ENCODE measurements around the gene AGAP2.

AGAP2 gene

GRCh38 chr12:57737467-57738460 lies 778 bp downstream of the AGAP2 start:
- H3K27me3 Mint-ChIP-seq: no peaks in the 10 kb centered on the region
- H3K4me3 Mint-ChIP-seq: no peak overlapping the region
- H3K27ac Mint-ChIP-seq: no peak overlapping the region
- H3K9me3 Mint-ChIP-seq: no peaks in the 10 kb centered on the region
- peak; percentile 30 for ATAC-seq
- no peak for DNase-seq
- H3K4me1 Mint-ChIP-seq: peaks cover 54% of the 10 kb centered on the region

- H3K27ac Mint-ChIP-seq: peak overlapping the region; percentile 72 to 96
- no peak for ATAC-seq
- no peak overlapping the region for H3K4me3 Mint-ChIP-seq
- peaks cover 47% of the 10 kb centered on the region for H3K4me1 Mint-ChIP-seq
- H3K27me3 Mint-ChIP-seq: no peaks in the 10 kb centered on the region
- no peaks in the 10 kb centered on the region for H3K9me3 Mint-ChIP-seq
- no peak for DNase-seq
Measured at GRCh38 chr12:57736741-57737466, 1.6 kb downstream of the AGAP2 start.

- ATAC-seq (no peak), DNase-seq (no peak)
- peak overlapping the region; percentile 72 to 96 for H3K27ac Mint-ChIP-seq
- H3K27me3 Mint-ChIP-seq: no peaks in the 10 kb centered on the region
- no peaks in the 10 kb centered on the region for H3K9me3 Mint-ChIP-seq
- H3K4me1 Mint-ChIP-seq: peaks cover 42% of the 10 kb centered on the region
- H3K4me3 Mint-ChIP-seq: no peak overlapping the region
Measured at GRCh38 chr12:57735952-57736740, 2.4 kb downstream of the AGAP2 start.

- DNase-seq (no peak), ATAC-seq (no peak)
- Mint-ChIP-seq H3K27me3 (no peaks in the 10 kb centered on the region), H3K9me3 (no peaks in the 10 kb centered on the region), H3K4me1 (peaks cover 34% of the 10 kb centered on the region), H3K27ac (peak overlapping the region in 1 of 2 donors; percentile 44), H3K4me3 (no peak overlapping the region)
Measured at GRCh38 chr12:57735198-57735855, 3.2 kb downstream of the AGAP2 start.

GRCh38 chr12:57734591-57734990 lies 4.0 kb downstream of the AGAP2 start:
- Mint-ChIP-seq H3K27me3 (no peaks in the 10 kb centered on the region), H3K4me1 (peaks cover 26% of the 10 kb centered on the region), H3K27ac (peak overlapping the region in 1 of 2 donors; percentile 4), H3K4me3 (no peak overlapping the region), H3K9me3 (no peaks in the 10 kb centered on the region)
- no peak for DNase-seq
- no peak for ATAC-seq

- DNase-seq (no peak), ATAC-seq (no peak)
- no peaks in the 10 kb centered on the region for H3K27me3 Mint-ChIP-seq
- H3K27ac Mint-ChIP-seq: no peak overlapping the region
- H3K4me1 Mint-ChIP-seq: peaks cover 20% of the 10 kb centered on the region
- H3K4me3 Mint-ChIP-seq: no peak overlapping the region
- H3K9me3 Mint-ChIP-seq: no peaks in the 10 kb centered on the region
Measured at GRCh38 chr12:57733928-57734327, 4.6 kb downstream of the AGAP2 start.

GRCh38 chr12:57732726-57733593 lies 5.6 kb downstream of the AGAP2 start:
- Mint-ChIP-seq H3K4me3 (no peak overlapping the region), H3K9me3 (no peaks in the 10 kb centered on the region), H3K4me1 (peaks cover 18% of the 10 kb centered on the region), H3K27ac (peak overlapping the region; percentile 66 to 71), H3K27me3 (no peaks in the 10 kb centered on the region)
- ATAC-seq (no peak), DNase-seq (no peak)

- ATAC-seq (no peak), DNase-seq (no peak)
- Mint-ChIP-seq H3K4me3 (no peak overlapping the region), H3K4me1 (peaks cover 18% of the 10 kb centered on the region), H3K27me3 (no peaks in the 10 kb centered on the region), H3K27ac (no peak overlapping the region), H3K9me3 (no peaks in the 10 kb centered on the region)
Measured at GRCh38 chr12:57732270-57732669, 6.3 kb downstream of the AGAP2 start.

- Mint-ChIP-seq H3K27me3 (no peaks in the 10 kb centered on the region), H3K9me3 (no peaks in the 10 kb centered on the region), H3K4me3 (no peak overlapping the region), H3K27ac (no peak overlapping the region), H3K4me1 (peaks cover 11% of the 10 kb centered on the region)
- DNase-seq (no peak), ATAC-seq (no peak)
Measured at GRCh38 chr12:57731411-57732080, 7.0 kb downstream of the AGAP2 start.

GRCh38 chr12:57730336-57731067 lies 8.0 kb downstream of the AGAP2 start:
- Mint-ChIP-seq H3K9me3 (no peaks in the 10 kb centered on the region), H3K4me1 (peaks cover 14% of the 10 kb centered on the region), H3K4me3 (no peak overlapping the region), H3K27me3 (no peaks in the 10 kb centered on the region), H3K27ac (peak overlapping the region in 1 of 2 donors; percentile 72)
- no peak for DNase-seq
- ATAC-seq: no peak

GRCh38 chr12:57729321-57729844 lies 9.2 kb downstream of the AGAP2 start:
- DNase-seq (peak in 1 of 2 donors; percentile 8), ATAC-seq (no peak)
- Mint-ChIP-seq H3K27ac (peak overlapping the region; percentile 2 to 79), H3K4me1 (peaks cover 8% of the 10 kb centered on the region), H3K27me3 (no peaks in the 10 kb centered on the region), H3K4me3 (no peak overlapping the region), H3K9me3 (no peaks in the 10 kb centered on the region)

GRCh38 chr12:57727758-57728395 lies 10.7 kb downstream of the AGAP2 start:
- H3K4me1 Mint-ChIP-seq: peaks cover 8% of the 10 kb centered on the region
- peak overlapping the region in 1 of 2 donors; percentile 79 for H3K27ac Mint-ChIP-seq
- no peak overlapping the region for H3K4me3 Mint-ChIP-seq

More at GRCh38 chr12:57727758-57728395, 10.7 kb downstream of the AGAP2 start:
- H3K27me3 Mint-ChIP-seq: no peaks in the 10 kb centered on the region
- no peaks in the 10 kb centered on the region for H3K9me3 Mint-ChIP-seq
- ATAC-seq: no peak
- DNase-seq: peak in 1 of 2 donors; percentile 8

All from stimulated activated naive CD8-positive, alpha-beta T cell treated with anti-CD3 and anti-CD28 coated beads, Interleukin-15, amount 100 ng/mL, for 72 hours (primary cell).